ENCODE data around the gene PCDHB3.
"Not testable (repeated sequence)": the region's sequence is repeated elsewhere in the genome, so short reads cannot be mapped to it uniquely, and the experiment has no call there.

Gene PCDHB3

GRCh38 chr5:141137346-141137745, 37.1 kb downstream of the PCDHB3 start:
- not testable (repeated sequence) for DNase-seq

DNA sequence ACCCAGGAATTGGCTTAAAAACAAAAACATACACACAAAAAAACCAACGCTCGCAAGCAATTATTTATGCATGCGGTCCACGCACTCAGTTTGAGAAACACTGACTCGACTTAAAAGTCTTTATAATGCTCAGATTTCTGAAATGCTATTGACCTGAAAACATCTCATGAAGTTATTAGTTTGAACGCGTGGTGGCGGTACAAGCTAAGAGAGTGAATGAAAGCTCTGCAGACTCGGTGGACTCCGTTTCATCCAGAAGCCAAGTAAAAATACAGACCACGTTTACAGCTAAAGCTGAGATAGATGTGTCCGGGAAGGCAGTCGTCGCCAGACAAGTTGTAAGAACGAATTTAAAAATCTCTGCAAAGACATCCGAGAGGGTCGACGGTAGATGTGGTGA, 49.5 kb downstream of the PCDHB3 start, which contains the start of gene PCDHB6:
Gene PCDHB6 (plus strand): TSS at position 246 of the 400 bp plus-strand sequence. CDS start 201 bp downstream, outside the sequence.
- DNase-seq, result no peak

DNA sequence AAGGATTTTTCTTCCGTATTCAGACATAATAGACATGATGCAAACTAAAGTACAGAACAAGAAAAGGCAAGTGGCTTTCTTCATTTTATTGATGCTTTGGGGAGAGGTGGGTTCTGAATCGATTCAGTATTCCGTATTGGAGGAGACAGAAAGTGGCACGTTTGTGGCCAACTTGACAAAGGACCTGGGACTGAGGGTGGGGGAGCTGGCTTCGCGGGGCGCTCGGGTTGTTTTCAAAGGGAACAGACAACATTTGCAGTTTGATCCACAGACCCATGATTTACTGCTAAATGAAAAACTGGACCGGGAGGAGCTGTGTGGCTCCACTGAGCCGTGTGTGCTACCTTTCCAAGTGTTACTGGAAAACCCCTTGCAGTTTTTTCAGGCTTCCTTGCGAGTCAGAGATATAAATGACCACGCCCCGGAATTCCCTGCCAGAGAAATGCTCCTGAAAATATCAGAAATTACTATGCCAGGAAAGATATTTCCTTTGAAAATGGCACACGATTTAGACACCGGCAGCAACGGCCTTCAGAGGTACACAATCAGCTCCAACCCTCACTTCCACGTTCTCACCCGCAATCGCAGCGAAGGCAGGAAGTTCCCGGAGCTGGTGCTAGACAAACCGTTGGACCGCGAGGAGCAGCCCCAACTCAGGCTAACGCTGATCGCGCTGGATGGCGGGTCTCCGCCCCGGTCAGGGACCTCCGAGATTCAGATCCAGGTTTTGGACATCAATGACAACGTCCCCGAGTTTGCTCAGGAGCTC, 50.1 kb downstream of the PCDHB3 start:
- no peak for DNase-seq

DNA sequence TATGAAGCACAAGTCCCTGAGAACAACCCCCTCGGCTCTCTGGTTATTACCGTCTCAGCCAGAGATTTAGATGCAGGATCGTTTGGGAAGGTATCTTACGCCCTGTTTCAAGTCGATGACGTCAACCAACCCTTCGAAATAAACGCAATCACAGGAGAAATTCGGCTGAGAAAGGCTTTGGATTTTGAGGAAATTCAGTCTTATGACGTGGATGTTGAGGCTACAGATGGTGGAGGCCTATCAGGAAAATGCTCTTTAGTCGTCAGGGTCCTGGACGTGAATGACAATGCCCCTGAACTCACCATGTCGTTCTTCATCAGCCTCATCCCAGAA, 50.7 kb downstream of the PCDHB3 start:
- DNase-seq, result no peak

GRCh38 chr5:141151632-141152031, 51.4 kb downstream of the PCDHB3 start:
- not testable (repeated sequence) for DNase-seq

- not testable (repeated sequence) for DNase-seq
These were observed 51.8 kb downstream of the PCDHB3 start for GRCh38 chr5:141152096-141152495.

All from CD4-positive, alpha-beta T cell treated with Interleukin-21 for 1 hour (primary cell).